Left cardiac atrium (tissue), 4 donors: ENCODE data around the gene ANKRD26. TPM values are rescaled to one million over a fixed set of nuclear protein-coding genes. Genes with fewer than 3 reads are reported as not detected.

Experiments
- ATAC-seq, 2 donors: fragments of 200-7000 bp; cut with Tn5 transposase; one replicate each; pipeline ENCODE4 v1.9.1; 2020; ENCODE audit warnings: mild to moderate bottlenecking in 2 of 2, moderate library complexity in 2 of 2
- DNase-seq: peaks from one replicate; pipeline ENCODE4 v3.0.0-alpha.2; 2020
- intact Hi-C, 2 donors: fragments of 100-400 bp; cut with DNase I; formaldehyde crosslinking; loops; one replicate each; pipeline versions ENCODE4 v1.14.1 to v1.15.1; 2022 to 2023
- total RNA-seq, 2 donors: library from RNA; stranded (reverse); fragmentation: NEBNext Ultra II Directional; extraction: Animal tissue kit (Norgen Biotek cat#: 25700); gene quantifications; one replicate each; pipeline ENCODE4 v1.2.1, GENCODE V29; 2021
- donor health status: DM: no; HTN: yes; CAD: no.
- donor health status: DM: no; HTN: yes; CAD: no; lungs with severe emphysema.
- donor health status: DM: yes; HTN: yes; CAD: no.
- donor health status: Dilated cardiomyopathy.

The ANKRD26 gene
- total RNA-seq, 2 donors from 2014 or later = 8.1 to 11.5 TPM

- DNase-seq (no peak), ATAC-seq (no peak)
- intact Hi-C loops = no loop called here
Measured at GRCh38 chr10:27035163-27035562, 65.1 kb downstream of the ANKRD26 start.

- intact Hi-C loops = no loop called here
- ATAC-seq (no peak), DNase-seq (no peak)
Measured at GRCh38 chr10:27030060-27030459, 70.2 kb downstream of the ANKRD26 start.

GRCh38 chr10:27022048-27022447 is 78.2 kb downstream of the ANKRD26 start:
- DNase-seq (no peak), ATAC-seq (no peak)
- intact Hi-C loops = no loop called here

GRCh38 chr10:27020243-27020642 is 80.1 kb downstream of the ANKRD26 start:
- DNase-seq = no peak

GRCh38 chr10:27019827-27020226 is 80.5 kb downstream of the ANKRD26 start:
- DNase-seq = no peak
- intact Hi-C loops = no loop called here
- ATAC-seq = peak in 1 of 2 donors; percentile 59

More at GRCh38 chr10:27020243-27020642, 80.1 kb downstream of the ANKRD26 start:
- intact Hi-C loops = no loop called here
- ATAC-seq = peak; percentile 77 to 78

DNA sequence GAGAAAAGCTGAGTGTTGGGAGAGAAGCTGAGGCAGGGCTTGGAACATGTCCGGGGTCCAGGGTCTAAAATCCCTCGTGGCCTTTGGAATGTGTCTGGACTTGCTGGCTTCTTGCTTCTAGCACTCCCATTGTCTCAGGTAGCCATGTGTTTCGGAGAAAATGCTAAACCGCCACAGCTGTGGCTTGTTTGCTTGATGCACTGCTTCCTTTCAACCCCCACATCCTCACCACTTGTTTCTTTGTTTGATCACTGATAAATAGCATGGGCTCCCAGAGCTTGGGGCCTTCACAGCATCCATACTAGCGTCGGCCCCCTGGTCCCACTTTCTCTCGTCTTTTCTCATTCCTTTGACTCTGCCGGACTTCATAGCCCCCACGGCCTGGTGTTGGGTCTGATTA is 102.7 kb downstream of the ANKRD26 start:
- intact Hi-C loops = no loop called here
- DNase-seq (no peak), ATAC-seq (no peak)

DNA sequence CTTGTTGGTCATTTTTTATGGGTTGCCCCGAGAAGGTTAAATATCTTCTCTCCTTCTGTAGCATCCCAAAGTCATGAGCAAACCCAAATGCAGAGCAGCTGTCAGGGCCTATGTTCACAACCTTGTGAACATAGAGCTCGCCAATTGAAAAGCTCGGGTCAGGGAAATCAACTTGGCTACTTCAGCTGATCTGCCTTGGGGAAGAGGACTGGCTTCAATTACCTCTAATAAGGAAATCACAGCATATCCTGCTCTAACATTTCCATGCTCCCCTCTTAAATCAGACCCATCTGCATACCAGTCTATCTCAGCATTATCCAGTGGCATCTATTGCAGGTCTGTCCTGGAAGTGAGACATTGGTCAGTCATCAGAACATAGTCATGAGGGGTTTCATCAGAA is 105.6 kb downstream of the ANKRD26 start:
- no peak for ATAC-seq
- DNase-seq = no peak

GRCh38 chr10:26987851-26988250 is 112.4 kb downstream of the ANKRD26 start:
- intact Hi-C loops = no loop called here
- ATAC-seq (no peak), DNase-seq (no peak)

More for the DNA sequence above, 105.6 kb downstream of the ANKRD26 start:
- intact Hi-C loops = no loop called here

GRCh38 chr10:26983156-26983555 is 117.1 kb downstream of the ANKRD26 start:
- no peak for DNase-seq
- intact Hi-C loops = no loop called here

DNA sequence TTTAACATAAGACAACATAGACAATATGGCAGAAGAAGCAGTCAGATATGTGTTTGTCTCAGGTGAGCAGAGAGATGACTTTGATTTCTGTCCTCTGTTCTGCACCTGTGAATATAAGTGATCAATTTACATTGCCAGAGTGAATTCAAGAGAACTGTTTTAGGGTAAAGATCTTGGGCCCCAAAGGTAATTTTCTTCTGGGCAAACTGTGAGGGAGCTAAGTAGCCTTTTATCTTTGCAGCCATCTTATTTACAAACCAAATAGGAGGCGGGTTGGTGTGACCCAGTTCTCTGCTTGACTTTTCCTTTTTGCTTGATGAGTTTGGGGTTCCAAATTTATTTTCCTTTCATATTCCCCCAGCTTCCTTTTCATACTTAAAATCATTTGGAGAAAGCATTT is 118.2 kb downstream of the ANKRD26 start:
- ATAC-seq (no peak), DNase-seq (no peak)
- intact Hi-C loops = no loop called here

More at GRCh38 chr10:26983156-26983555, 117.1 kb downstream of the ANKRD26 start:
- no peak for ATAC-seq

DNA sequence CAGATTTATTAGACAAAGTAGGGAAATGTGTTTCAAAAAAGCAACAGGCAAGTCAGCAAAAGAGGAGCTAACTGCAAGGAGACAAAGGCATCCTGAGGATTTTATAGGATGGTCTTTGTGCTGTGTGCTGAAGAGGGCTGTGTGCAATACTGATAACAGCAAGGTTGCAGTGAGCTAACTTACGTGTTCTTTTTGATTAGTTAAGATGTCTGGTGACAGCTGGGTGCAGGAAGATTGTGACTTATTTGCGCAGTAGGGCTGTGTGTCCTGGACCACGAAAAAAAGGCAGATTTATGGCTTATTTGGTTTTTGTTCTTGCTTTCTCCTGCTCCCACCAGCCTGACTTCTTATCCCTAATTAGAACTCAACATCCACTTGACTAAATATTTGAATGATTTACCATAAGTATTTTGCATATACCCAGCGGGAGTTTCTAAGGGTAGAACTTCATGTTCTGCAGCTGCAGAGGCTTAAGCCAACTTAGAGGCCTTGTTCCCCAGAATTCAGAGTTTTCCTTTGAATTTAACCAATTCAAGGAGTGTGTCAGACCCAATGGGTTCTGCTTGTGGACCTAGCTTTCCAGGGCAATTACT is 119.0 kb downstream of the ANKRD26 start:
- intact Hi-C loops = no loop called here
- ATAC-seq (no peak), DNase-seq (no peak)

GRCh38 chr10:26978519-26978918 is 121.8 kb downstream of the ANKRD26 start:
- DNase-seq (no peak), ATAC-seq (no peak)
- intact Hi-C loops = no loop called here

- intact Hi-C loops = no loop called here
- ATAC-seq (no peak), DNase-seq (no peak)
Measured at GRCh38 chr10:26977635-26978034, 122.7 kb downstream of the ANKRD26 start.

- intact Hi-C loops = no loop called here
Measured at GRCh38 chr10:26970667-26971066, 129.6 kb downstream of the ANKRD26 start.

GRCh38 chr10:26969145-26969926 is 131.0 kb downstream of the ANKRD26 start:
- ATAC-seq = no peak
- intact Hi-C loops = no loop called here
- DNase-seq = no peak

More at GRCh38 chr10:26970667-26971066, 129.6 kb downstream of the ANKRD26 start:
- DNase-seq (no peak), ATAC-seq (no peak)

GRCh38 chr10:26962835-26963234 is 137.5 kb downstream of the ANKRD26 start:
- intact Hi-C loops = no loop called here
- no peak for ATAC-seq
- DNase-seq = no peak

DNA sequence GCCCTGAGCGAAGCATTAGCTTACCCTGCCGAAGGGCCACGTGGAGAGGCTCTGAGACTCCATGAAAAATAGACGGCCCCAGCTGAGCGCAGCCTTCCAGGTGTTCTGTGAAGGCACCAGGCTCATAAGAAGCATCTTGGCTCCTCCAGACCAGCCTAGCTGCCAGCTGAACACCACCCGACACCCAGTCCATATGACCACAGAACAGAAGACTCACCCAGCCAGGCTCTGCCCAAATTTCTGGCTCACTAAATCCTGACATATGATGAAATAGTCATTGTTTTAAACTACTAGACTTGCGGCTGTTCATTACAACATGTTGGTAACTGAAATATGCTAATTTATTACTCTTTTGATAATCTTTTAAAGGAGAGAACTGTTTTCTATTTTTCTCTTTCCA is 140.0 kb downstream of the ANKRD26 start:
- ATAC-seq (no peak), DNase-seq (no peak)
- intact Hi-C loops = no loop called here

DNA sequence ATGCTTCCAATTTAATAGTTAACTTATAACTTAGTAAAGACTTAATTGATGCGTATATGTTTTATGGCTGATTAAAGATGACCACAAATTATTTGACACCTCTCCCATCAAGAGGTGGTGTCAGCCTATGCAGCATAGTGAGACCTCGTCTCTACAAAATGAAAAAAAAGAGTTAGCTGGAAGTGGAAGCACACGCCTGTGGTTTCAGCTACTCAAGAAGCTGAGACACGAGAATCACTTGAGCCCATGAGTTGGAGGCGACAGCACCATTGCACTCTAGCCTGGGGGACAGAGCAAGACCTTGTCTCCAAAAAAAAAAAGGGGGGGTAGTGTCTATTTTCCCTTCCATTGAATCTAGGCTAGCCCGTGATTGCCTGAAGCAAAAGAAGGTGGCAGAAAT is 140.5 kb downstream of the ANKRD26 start:
- ATAC-seq = no peak
- no peak for DNase-seq
- intact Hi-C loops = no loop called here
